HEK293 (cell line): Measurements from ENCODE around the gene CD300LB.

ENCODE experiments used
- HOXD13 ChIP-seq: sonication (generic); formaldehyde crosslinking; IDR thresholded peaks from 2 replicates; pipeline ENCODE4 v1.8.0; 2022; ENCODE audit warnings: missing genetic modification reagents, borderline replicate concordance
- KLF10 ChIP-seq: fragments of 450-650 bp; IDR thresholded peaks from 2 replicates; pipeline ENCODE4 v1.5.1; 2018; ENCODE audit warnings: missing biosample characterization, mild to moderate bottlenecking, missing genetic modification characterization
- KLF8 ChIP-seq: fragments of 450-650 bp; formaldehyde crosslinking; IDR thresholded peaks from 2 replicates; pipeline ENCODE4 v1.5.1; 2016; ENCODE audit warnings: missing biosample characterization, missing genetic modification characterization
- KLF9 ChIP-seq: fragments of 450-650 bp; formaldehyde crosslinking; IDR thresholded peaks from 2 replicates; pipeline ENCODE4 v1.5.1; 2016; ENCODE audit warnings: missing biosample characterization, missing genetic modification characterization, low read depth
- SALL2 ChIP-seq: fragments of 450-650 bp; formaldehyde crosslinking; IDR thresholded peaks from 2 replicates; pipeline ENCODE4 v1.5.0; 2017; ENCODE audit warnings: missing biosample characterization, mild to moderate bottlenecking, missing genetic modification characterization, borderline replicate concordance
- TCF7L2 ChIP-seq: IDR thresholded peaks from 2 replicates; pipeline ENCODE4 v1.6.1; 2011; ENCODE audit warnings: low read depth, mild to moderate bottlenecking, inconsistent platforms, low read length, moderate library complexity, borderline replicate concordance
- ZEB2 ChIP-seq: fragments of 450-650 bp; formaldehyde crosslinking; IDR thresholded peaks from 2 replicates; pipeline ENCODE4 v1.5.1; 2016; ENCODE audit warnings: missing biosample characterization, missing genetic modification characterization
- ZNF121 ChIP-seq: fragments of 450-650 bp; formaldehyde crosslinking; IDR thresholded peaks from 2 replicates; pipeline ENCODE4 v1.5.1; 2016; ENCODE audit warnings: missing biosample characterization, missing genetic modification characterization
- ZNF133 ChIP-seq: fragments of 450-650 bp; formaldehyde crosslinking; IDR thresholded peaks from 2 replicates; pipeline ENCODE4 v1.5.1; 2016; ENCODE audit warnings: missing biosample characterization, missing genetic modification characterization
- ZNF140 ChIP-seq: fragments of 450-650 bp; formaldehyde crosslinking; IDR thresholded peaks from 2 replicates; pipeline ENCODE4 v1.5.1; 2016; ENCODE audit warnings: missing biosample characterization, missing genetic modification characterization
- ZNF155 ChIP-seq: fragments of 450-650 bp; formaldehyde crosslinking; IDR thresholded peaks from 2 replicates; pipeline ENCODE4 v1.5.1; 2016; ENCODE audit warnings: missing biosample characterization, missing genetic modification characterization
- ZNF2 ChIP-seq: fragments of 450-650 bp; formaldehyde crosslinking; IDR thresholded peaks from 2 replicates; pipeline ENCODE4 v1.5.1; 2016; ENCODE audit warnings: missing biosample characterization, missing genetic modification characterization
- ZNF292 ChIP-seq: fragments of 450-650 bp; formaldehyde crosslinking; IDR thresholded peaks from 2 replicates; pipeline ENCODE4 v1.5.1; 2016; ENCODE audit warnings: low read depth, missing biosample characterization, missing genetic modification characterization, borderline replicate concordance
- ZNF335 ChIP-seq: fragments of 450-650 bp; formaldehyde crosslinking; conservative IDR thresholded peaks from 2 replicates; pipeline ENCODE4 v1.5.1; 2016; ENCODE audit warnings: missing biosample characterization, missing genetic modification characterization
- ZNF549 ChIP-seq: fragments of 450-650 bp; IDR thresholded peaks from 2 replicates; pipeline ENCODE4 v1.5.1; 2018; ENCODE audit warnings: missing biosample characterization, missing genetic modification characterization, mild to moderate bottlenecking, inconsistent platforms, moderate library complexity
- ZNF555 ChIP-seq: fragments of 450-650 bp; formaldehyde crosslinking; conservative IDR thresholded peaks from 2 replicates; pipeline ENCODE4 v1.5.1; 2017; ENCODE audit warnings: missing biosample characterization, mild to moderate bottlenecking, missing genetic modification characterization, inconsistent platforms
- ZNF571 ChIP-seq: fragments of 450-650 bp; formaldehyde crosslinking; IDR thresholded peaks from 2 replicates; pipeline ENCODE4 v1.5.0; 2017; ENCODE audit warnings: missing biosample characterization, missing genetic modification characterization
- ZNF768 ChIP-seq: fragments of 450-650 bp; formaldehyde crosslinking; IDR thresholded peaks from 2 replicates; pipeline ENCODE4 v1.5.1; 2018; ENCODE audit warnings: missing biosample characterization, mild to moderate bottlenecking, missing genetic modification characterization
- ZNF791 ChIP-seq: fragments of 450-650 bp; formaldehyde crosslinking; IDR thresholded peaks from 2 replicates; pipeline ENCODE4 v1.5.1; 2016; ENCODE audit warnings: missing biosample characterization, missing genetic modification characterization
- ZXDB ChIP-seq: fragments of 450-650 bp; formaldehyde crosslinking; IDR thresholded peaks from 2 replicates; pipeline ENCODE4 v1.5.1; 2016; ENCODE audit warnings: missing biosample characterization, missing genetic modification characterization
- TF ChIP-seq, protein P1 (sequence below): fragments of 450-650 bp; formaldehyde crosslinking; IDR thresholded peaks from 2 replicates; pipeline ENCODE4 v1.5.1; 2017; ENCODE audit warnings: missing biosample characterization, mild to moderate bottlenecking, missing genetic modification characterization, moderate library complexity
- TF ChIP-seq, protein P2 (sequence below): fragments of 450-650 bp; formaldehyde crosslinking; IDR thresholded peaks from 2 replicates; pipeline ENCODE4 v1.5.1; 2016; ENCODE audit warnings: missing biosample characterization, missing genetic modification characterization
- TF ChIP-seq, protein P3 (sequence below): fragments of 450-650 bp; formaldehyde crosslinking; IDR thresholded peaks from 2 replicates; pipeline ENCODE4; 2016; ENCODE audit warnings: missing biosample characterization, missing genetic modification characterization
- TF ChIP-seq, protein P4 (sequence below): fragments of 450-650 bp; formaldehyde crosslinking; IDR thresholded peaks from 2 replicates; pipeline ENCODE4 v1.5.1; 2016; ENCODE audit warnings: missing biosample characterization, missing genetic modification characterization, borderline replicate concordance
- TF ChIP-seq, protein P5 (sequence below): fragments of 450-650 bp; IDR thresholded peaks from 2 replicates; pipeline ENCODE4 v1.5.1; 2018; ENCODE audit warnings: missing biosample characterization, mild to moderate bottlenecking, missing genetic modification characterization
- TF ChIP-seq, protein P6 (sequence below): fragments of 450-650 bp; formaldehyde crosslinking; IDR thresholded peaks from 2 replicates; pipeline ENCODE4 v1.5.1; 2016; ENCODE audit warnings: missing biosample characterization, missing genetic modification characterization

Gene CD300LB

DNA sequence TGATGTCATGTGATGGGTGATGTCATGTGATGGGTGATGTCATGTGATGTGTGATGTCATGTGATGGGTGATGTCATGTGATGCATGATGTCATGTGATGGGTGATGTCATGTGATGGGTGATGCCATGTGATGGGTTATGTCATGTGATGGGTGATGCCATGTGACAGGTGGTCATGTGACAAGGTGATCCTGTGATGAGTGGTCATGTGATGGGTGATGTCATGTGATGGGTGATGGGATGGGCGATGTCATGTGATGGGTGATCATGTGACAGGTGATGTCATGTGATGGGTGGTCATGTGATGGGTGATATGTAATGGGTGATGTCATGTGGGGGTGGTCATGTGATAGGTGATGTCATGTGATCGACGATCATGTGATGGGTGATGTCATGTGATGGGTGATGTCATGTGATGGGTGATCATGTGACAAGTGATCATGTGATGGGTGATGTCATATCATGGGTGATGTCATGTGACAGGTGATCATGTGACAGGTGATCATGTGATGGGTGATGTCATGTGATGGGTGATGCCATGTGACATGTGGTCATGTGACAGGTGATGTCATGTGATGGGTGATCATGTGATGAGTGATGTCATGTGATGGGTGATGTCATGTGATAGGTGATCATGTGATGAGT is 17.2 kb downstream of the CD300LB start (continued):
- TF ChIP-seq, protein P1, sequence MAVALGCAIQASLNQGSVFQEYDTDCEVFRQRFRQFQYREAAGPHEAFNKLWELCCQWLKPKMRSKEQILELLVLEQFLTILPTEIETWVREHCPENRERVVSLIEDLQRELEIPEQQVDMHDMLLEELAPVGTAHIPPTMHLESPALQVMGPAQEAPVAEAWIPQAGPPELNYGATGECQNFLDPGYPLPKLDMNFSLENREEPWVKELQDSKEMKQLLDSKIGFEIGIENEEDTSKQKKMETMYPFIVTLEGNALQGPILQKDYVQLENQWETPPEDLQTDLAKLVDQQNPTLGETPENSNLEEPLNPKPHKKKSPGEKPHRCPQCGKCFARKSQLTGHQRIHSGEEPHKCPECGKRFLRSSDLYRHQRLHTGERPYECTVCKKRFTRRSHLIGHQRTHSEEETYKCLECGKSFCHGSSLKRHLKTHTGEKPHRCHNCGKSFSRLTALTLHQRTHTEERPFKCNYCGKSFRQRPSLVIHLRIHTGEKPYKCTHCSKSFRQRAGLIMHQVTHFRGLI (tag by site-specific recombination): no peak
- 0 out of 2 replicates have a peak, but pooled peaks have one; percentile 8 for TF ChIP-seq ZNF121 (tag by site-specific recombination)
- TF ChIP-seq, protein P2, sequence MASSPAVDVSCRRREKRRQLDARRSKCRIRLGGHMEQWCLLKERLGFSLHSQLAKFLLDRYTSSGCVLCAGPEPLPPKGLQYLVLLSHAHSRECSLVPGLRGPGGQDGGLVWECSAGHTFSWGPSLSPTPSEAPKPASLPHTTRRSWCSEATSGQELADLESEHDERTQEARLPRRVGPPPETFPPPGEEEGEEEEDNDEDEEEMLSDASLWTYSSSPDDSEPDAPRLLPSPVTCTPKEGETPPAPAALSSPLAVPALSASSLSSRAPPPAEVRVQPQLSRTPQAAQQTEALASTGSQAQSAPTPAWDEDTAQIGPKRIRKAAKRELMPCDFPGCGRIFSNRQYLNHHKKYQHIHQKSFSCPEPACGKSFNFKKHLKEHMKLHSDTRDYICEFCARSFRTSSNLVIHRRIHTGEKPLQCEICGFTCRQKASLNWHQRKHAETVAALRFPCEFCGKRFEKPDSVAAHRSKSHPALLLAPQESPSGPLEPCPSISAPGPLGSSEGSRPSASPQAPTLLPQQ (tag by site-specific recombination): peak; percentile 53
- TF ChIP-seq, protein P3, sequence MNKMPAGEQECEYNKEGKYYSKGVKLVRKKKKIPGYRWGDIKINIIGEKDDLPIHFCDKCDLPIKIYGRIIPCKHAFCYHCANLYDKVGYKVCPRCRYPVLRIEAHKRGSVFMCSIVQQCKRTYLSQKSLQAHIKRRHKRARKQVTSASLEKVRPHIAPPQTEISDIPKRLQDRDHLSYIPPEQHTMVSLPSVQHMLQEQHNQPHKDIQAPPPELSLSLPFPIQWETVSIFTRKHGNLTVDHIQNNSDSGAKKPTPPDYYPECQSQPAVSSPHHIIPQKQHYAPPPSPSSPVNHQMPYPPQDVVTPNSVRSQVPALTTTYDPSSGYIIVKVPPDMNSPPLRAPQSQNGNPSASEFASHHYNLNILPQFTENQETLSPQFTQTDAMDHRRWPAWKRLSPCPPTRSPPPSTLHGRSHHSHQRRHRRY (tag by site-specific recombination): peak; percentile 35; the same call in 1 of the 2 replicates
- peak; percentile 52 for TF ChIP-seq ZNF133
- TF ChIP-seq, protein P4, sequence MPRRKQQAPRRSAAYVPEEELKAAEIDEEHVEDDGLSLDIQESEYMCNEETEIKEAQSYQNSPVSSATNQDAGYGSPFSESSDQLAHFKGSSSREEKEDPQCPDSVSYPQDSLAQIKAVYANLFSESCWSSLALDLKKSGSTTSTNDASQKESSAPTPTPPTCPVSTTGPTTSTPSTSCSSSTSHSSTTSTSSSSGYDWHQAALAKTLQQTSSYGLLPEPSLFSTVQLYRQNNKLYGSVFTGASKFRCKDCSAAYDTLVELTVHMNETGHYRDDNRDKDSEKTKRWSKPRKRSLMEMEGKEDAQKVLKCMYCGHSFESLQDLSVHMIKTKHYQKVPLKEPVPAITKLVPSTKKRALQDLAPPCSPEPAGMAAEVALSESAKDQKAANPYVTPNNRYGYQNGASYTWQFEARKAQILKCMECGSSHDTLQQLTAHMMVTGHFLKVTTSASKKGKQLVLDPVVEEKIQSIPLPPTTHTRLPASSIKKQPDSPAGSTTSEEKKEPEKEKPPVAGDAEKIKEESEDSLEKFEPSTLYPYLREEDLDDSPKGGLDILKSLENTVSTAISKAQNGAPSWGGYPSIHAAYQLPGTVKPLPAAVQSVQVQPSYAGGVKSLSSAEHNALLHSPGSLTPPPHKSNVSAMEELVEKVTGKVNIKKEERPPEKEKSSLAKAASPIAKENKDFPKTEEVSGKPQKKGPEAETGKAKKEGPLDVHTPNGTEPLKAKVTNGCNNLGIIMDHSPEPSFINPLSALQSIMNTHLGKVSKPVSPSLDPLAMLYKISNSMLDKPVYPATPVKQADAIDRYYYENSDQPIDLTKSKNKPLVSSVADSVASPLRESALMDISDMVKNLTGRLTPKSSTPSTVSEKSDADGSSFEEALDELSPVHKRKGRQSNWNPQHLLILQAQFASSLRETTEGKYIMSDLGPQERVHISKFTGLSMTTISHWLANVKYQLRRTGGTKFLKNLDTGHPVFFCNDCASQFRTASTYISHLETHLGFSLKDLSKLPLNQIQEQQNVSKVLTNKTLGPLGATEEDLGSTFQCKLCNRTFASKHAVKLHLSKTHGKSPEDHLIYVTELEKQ: peak; percentile 97
- TF ChIP-seq KLF8 (tag by site-specific recombination): peak; percentile 100
- peak; percentile 64 for TF ChIP-seq ZNF335 (tag by site-specific recombination)
- TF ChIP-seq, protein P5, sequence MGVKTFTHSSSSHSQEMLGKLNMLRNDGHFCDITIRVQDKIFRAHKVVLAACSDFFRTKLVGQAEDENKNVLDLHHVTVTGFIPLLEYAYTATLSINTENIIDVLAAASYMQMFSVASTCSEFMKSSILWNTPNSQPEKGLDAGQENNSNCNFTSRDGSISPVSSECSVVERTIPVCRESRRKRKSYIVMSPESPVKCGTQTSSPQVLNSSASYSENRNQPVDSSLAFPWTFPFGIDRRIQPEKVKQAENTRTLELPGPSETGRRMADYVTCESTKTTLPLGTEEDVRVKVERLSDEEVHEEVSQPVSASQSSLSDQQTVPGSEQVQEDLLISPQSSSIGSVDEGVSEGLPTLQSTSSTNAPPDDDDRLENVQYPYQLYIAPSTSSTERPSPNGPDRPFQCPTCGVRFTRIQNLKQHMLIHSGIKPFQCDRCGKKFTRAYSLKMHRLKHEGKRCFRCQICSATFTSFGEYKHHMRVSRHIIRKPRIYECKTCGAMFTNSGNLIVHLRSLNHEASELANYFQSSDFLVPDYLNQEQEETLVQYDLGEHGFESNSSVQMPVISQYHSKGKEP: no peak
- TF ChIP-seq, protein P6, sequence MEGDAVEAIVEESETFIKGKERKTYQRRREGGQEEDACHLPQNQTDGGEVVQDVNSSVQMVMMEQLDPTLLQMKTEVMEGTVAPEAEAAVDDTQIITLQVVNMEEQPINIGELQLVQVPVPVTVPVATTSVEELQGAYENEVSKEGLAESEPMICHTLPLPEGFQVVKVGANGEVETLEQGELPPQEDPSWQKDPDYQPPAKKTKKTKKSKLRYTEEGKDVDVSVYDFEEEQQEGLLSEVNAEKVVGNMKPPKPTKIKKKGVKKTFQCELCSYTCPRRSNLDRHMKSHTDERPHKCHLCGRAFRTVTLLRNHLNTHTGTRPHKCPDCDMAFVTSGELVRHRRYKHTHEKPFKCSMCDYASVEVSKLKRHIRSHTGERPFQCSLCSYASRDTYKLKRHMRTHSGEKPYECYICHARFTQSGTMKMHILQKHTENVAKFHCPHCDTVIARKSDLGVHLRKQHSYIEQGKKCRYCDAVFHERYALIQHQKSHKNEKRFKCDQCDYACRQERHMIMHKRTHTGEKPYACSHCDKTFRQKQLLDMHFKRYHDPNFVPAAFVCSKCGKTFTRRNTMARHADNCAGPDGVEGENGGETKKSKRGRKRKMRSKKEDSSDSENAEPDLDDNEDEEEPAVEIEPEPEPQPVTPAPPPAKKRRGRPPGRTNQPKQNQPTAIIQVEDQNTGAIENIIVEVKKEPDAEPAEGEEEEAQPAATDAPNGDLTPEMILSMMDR (tag by site-specific recombination): no peak
- TF ChIP-seq SALL2 (tag by site-specific recombination): peak; percentile 98
- TF ChIP-seq KLF9: peak; percentile 91
- no peak for TF ChIP-seq HOXD13 (CRISPR knock-in tag)
- peak; percentile 83; the same call in 1 of the 2 replicates for TF ChIP-seq ZNF571 (tag by site-specific recombination)
- TF ChIP-seq TCF7L2: no peak
- TF ChIP-seq ZEB2: peak; percentile 92
- peak; percentile 82 for TF ChIP-seq ZNF292 (tag by site-specific recombination)
- no peak; the same call in 1 of the 2 replicates for TF ChIP-seq KLF10 (tag by site-specific recombination)
- peak; percentile 91; the same call in 1 of the 2 replicates for TF ChIP-seq ZNF2
- TF ChIP-seq ZNF155 (tag by site-specific recombination): peak; percentile 99
- TF ChIP-seq ZNF555 (tag by site-specific recombination): peak; percentile 18
- peak; percentile 36 for TF ChIP-seq ZNF140 (tag by site-specific recombination)
- 0 out of 2 replicates have a peak, but pooled peaks have one; percentile 12 for TF ChIP-seq ZNF791
- peak; percentile 96 for TF ChIP-seq ZXDB (tag by site-specific recombination)
- no peak for TF ChIP-seq ZNF768 (tag by site-specific recombination)
- TF ChIP-seq ZNF549: no peak
